DMS 273 (cell line): Measurements from ENCODE around the gene POLN.
"Not testable (repeated sequence)": the region's sequence is repeated elsewhere in the genome, so short reads cannot be mapped to it uniquely, and the experiment has no call there.

Source experiments
- DNase-seq: peaks from one replicate; lab custom pipeline; 2025; ENCODE audit not compliant: unreplicated experiment; lab: John Stamatoyannopoulos, UW

Gene POLN

GRCh38 chr4:2275546-2276251 is 33.8 kb upstream of the POLN start:
- DNase-seq: no peak

GRCh38 chr4:2275044-2275397 is 33.1 kb upstream of the POLN start:
- DNase-seq: not testable (repeated sequence)

- peak; percentile 75 for DNase-seq
Observed at GRCh38 chr4:2274320-2275043, 32.6 kb upstream of the POLN start.

GRCh38 chr4:2273657-2274319 is 31.9 kb upstream of the POLN start:
- DNase-seq: peak; percentile 49

- no peak for DNase-seq
Observed at GRCh38 chr4:2273221-2273620, 31.3 kb upstream of the POLN start.

- peak; percentile 61 for DNase-seq
Observed at GRCh38 chr4:2272828-2273120, 30.9 kb upstream of the POLN start.

- DNase-seq: no peak
Observed at GRCh38 chr4:2272026-2272827, 30.3 kb upstream of the POLN start.

GRCh38 chr4:2271279-2272025 is 29.5 kb upstream of the POLN start:
- no peak for DNase-seq

GRCh38 chr4:2270341-2271165 is 28.6 kb upstream of the POLN start:
- DNase-seq: no peak

GRCh38 chr4:2269618-2270163 is 27.8 kb upstream of the POLN start:
- no peak for DNase-seq

GRCh38 chr4:2269206-2269531 is 27.2 kb upstream of the POLN start:
- DNase-seq: no peak

- DNase-seq: no peak
Observed at GRCh38 chr4:2268357-2269205, 26.7 kb upstream of the POLN start.

GRCh38 chr4:2267841-2268240 is 25.9 kb upstream of the POLN start:
- no peak for DNase-seq

- DNase-seq: no peak
Observed at GRCh38 chr4:2267320-2267811, 25.4 kb upstream of the POLN start.

- DNase-seq: no peak
Observed at GRCh38 chr4:2266821-2267220, 24.9 kb upstream of the POLN start.

GRCh38 chr4:2266181-2266580 is 24.3 kb upstream of the POLN start:
- no peak for DNase-seq

GRCh38 chr4:2265113-2266110 is 23.5 kb upstream of the POLN start:
- no peak for DNase-seq
